Central memory CD4-positive, alpha-beta T cell (primary cell): ENCODE data around the gene SLC25A21.
A peak's percentile ranks its signal among the peaks of the same experiment; 100 is the strongest.

Experiments used
- DNase-seq: peaks from one replicate; pipeline ENCODE4 v3.0.0; 2022

Gene SLC25A21

GRCh38 chr14:36979863-36980262 lies 192.5 kb downstream of the SLC25A21 start:
- DNase-seq = no peak

GRCh38 chr14:36976571-36977023 lies 195.8 kb downstream of the SLC25A21 start:
- DNase-seq = no peak

DNA sequence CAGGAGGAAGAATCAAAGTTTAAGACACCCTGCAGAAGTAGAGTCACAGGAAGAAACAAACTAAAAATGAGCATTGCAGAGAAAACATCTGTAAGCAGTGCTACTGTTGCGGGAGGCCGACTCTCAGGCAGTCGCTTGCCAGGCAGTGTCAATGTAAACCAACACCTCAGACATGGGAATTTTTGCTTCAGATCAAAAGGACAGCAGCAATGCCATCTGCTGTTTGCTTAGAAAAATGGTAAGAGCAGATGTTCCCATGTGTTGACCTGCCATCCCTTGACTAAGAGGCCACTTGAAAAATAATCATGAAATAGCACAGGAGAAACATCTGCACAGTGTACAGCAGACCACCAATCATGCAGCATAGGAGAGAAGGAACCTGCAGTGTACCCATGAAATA lies 196.6 kb downstream of the SLC25A21 start:
- no peak for DNase-seq

DNA sequence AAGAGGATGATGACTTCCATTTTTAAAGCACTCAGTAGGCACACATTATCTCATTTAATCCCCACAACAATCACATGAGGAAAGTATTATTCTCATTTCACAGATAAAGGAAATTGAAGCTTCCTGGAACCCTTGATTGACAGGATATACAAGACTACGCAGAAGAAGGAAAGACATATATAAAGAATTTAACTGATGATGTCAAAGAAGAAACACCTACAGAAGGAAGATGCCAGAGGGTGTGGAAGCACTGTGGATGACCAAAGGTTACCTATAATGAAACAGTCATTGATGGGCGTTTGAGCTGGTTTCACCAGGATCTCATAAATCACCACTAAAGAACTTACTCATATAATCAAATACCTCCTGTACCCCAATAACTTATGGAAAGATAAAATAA lies 197.4 kb downstream of the SLC25A21 start:
- no peak for DNase-seq

DNA sequence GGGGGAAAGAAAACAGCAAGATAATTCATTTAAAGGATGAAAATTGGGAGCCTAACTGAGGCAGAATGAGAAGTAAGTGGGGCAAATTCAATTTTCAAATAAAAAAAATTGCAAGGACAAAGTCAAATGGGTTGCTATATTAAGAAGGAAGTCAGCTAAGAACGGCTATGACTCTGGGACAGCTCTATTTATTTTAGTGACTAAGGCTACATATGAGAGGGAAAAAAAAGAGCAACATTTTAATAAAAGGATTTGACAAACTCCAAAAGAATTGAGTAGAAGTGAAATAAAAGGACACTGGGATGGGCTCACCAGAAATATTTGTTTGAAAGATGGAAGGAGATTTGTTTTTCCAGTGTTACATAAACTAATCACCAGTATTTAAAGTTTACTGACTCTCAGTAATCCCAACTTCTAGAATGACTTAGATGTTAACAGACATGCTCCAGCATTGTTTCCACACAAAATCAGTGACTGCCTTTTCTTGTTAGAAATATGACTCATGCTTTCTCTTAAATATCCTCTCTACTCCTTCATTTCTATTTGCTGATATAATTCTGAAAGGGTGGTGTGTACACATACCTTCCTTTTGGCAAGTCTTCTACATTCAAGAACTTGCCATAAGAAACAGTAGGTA lies 198.5 kb downstream of the SLC25A21 start:
- DNase-seq = no peak

DNA sequence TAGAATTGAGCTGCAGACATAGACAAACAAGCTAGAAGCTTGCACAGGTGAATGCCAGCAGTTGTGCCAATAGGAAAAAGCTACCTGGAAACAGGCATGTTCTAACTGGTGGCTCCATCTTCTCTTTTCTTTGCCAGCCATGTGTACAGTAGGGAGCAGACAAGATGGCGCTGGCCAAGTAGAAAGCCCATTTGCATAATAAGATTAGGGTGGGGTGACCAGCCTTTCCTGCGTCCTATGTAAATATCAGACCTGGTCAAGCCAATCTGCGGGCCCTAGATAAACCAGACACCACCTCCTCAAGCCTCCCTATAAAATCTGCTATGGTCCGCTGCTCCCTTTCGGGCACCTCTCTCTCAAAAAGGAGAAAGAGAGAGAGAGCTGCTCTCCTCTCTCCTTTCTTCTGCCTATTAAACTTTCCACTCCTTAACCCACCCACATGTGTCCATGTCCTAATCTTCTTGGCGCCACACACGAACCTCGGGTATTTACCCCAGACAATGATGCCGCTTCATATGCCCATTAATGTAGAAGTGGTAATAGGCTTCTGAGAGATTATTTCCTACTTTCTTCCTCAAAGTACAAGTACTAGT lies 201.0 kb downstream of the SLC25A21 start:
- DNase-seq = no peak

- DNase-seq = no peak
These were observed 204.4 kb downstream of the SLC25A21 start for GRCh38 chr14:36967892-36968555.

GRCh38 chr14:36955967-36956366 lies 216.4 kb downstream of the SLC25A21 start:
- no peak for DNase-seq

GRCh38 chr14:36955376-36955775 lies 217.0 kb downstream of the SLC25A21 start:
- DNase-seq = no peak

- DNase-seq = no peak
These were observed 219.7 kb downstream of the SLC25A21 start for GRCh38 chr14:36952689-36953088.

- DNase-seq = no peak
These were observed 221.0 kb downstream of the SLC25A21 start for GRCh38 chr14:36951380-36951911.

- no peak for DNase-seq
These were observed 221.6 kb downstream of the SLC25A21 start for GRCh38 chr14:36950812-36951211.

GRCh38 chr14:36949371-36949770 lies 223.0 kb downstream of the SLC25A21 start:
- no peak for DNase-seq

- no peak for DNase-seq
These were observed 224.1 kb downstream of the SLC25A21 start for GRCh38 chr14:36948157-36948859.

DNA sequence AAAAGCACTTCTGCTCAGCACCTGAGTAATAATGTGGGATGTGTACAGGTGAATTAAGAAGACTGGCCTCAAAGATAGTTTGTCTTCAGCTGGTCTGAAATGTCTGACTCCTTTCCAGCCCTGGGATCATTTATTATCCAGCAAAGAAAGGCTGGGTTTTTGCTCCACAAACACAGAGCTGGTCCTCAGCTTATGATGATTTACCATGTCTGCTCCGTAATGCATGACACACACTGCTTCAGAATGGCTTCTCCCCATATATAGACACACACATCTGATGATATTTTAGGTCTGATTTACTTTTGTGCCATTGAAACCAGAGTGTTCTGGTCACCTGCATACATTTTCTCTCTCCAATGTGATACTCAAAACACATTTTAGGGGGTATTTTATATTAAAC lies 225.0 kb downstream of the SLC25A21 start:
- no peak for DNase-seq

GRCh38 chr14:36946872-36947271 lies 225.5 kb downstream of the SLC25A21 start:
- no peak for DNase-seq

DNA sequence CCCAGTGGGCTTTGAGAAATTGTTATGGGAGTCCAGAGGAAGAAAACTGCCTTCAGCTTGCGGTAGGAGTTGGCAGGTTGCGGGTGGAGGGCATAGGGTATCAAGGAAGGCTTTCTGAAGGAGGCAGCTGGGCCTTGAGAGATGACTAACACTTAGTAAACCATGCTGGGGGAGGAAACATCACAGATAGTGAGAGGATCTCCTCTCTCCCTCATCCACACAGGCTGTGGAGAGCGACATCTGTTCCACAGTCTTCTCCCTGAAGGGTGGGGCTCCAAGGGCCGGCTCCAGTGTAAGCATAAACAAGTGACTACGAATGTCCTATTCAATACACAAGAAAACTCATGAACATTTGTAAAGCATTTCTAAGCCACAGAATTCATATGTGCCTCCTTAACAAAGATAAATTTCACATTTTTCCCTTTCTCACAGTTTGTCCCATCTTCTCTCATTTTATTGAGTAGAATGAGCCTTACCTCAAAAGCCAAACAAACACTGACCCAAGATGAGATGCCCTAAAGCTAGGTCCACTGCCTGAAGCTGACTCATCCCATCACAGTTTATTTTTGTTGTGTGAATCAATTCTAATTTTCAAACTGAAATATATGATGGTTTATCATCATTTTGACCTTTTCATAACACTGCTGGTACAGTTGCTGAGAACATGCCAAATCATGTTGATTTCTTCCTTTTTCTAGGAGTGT lies 227.9 kb downstream of the SLC25A21 start:
- no peak for DNase-seq

GRCh38 chr14:36942522-36943245 lies 229.7 kb downstream of the SLC25A21 start:
- no peak for DNase-seq

GRCh38 chr14:36941783-36942521 lies 230.5 kb downstream of the SLC25A21 start:
- DNase-seq = peak; percentile 1

- DNase-seq = no peak
These were observed 231.9 kb downstream of the SLC25A21 start for GRCh38 chr14:36940476-36940875.

GRCh38 chr14:36939265-36939664 lies 233.1 kb downstream of the SLC25A21 start:
- no peak for DNase-seq
